Stomach (tissue), 9 donors: ENCODE measurements around the gene PTPRK. TPM values are rescaled to one million over a fixed set of nuclear protein-coding genes. Genes with fewer than 3 reads are reported as not detected.

Experiments used
- DNase-seq, 2 donors: peaks; one replicate each; pipeline versions ENCODE4 v3.0.0 to v3.0.0-alpha.2; 2013 to 2019
- H3K27ac ChIP-seq, 5 donors: fragments of 200-600 bp in 4 of 5; sonication (generic) in 4 of 5; one replicate each; pipeline ENCODE4 v1.5.1; 2013 to 2019; ENCODE audit warnings: mild to moderate bottlenecking in 1 of 5, moderate library complexity in 1 of 5
- H3K27me3 ChIP-seq, 3 donors: fragments of 200-600 bp; sonication (generic); one replicate each; pipeline ENCODE4 v1.5.1; 2017 to 2019; ENCODE audit warnings: mixed run types in 1 of 3
- H3K36me3 ChIP-seq, 4 donors: fragments of 200-600 bp; sonication (generic); 1 replicate in 3 of 4; 2 replicates in 1 of 4; pipeline ENCODE4 v1.5.1; 2016 to 2019
- H3K4me1 ChIP-seq, 4 donors: fragments of 200-600 bp; sonication (generic); one replicate each; pipeline ENCODE4 v1.5.1; 2016 to 2019
- H3K4me3 ChIP-seq, 4 donors: fragments of 200-600 bp; sonication (generic) in 3 of 4; one replicate each; pipeline ENCODE4 v1.5.1; 2016 to 2019; ENCODE audit warnings: mild to moderate bottlenecking in 1 of 4
- H3K9me3 ChIP-seq, 4 donors: fragments of 200-600 bp; sonication (generic); one replicate each; pipeline ENCODE4 v1.5.1; 2016 to 2019
- EP300 ChIP-seq: sonication (generic); formaldehyde crosslinking; IDR thresholded peaks from one replicate; pipeline ENCODE4 v1.6.1; 2017; ENCODE audit warnings: antibody characterized with exemption
- POLR2A ChIP-seq, 4 donors: fragments of 450-650 bp; IDR thresholded peaks; one replicate each; pipeline ENCODE4 v1.6.1; 2016; ENCODE audit warnings: antibody characterized with exemption in 4 of 4, control low read depth in 2 of 4, mild to moderate bottlenecking in 1 of 4, moderate library complexity in 1 of 4
- POLR2AphosphoS5 ChIP-seq, 3 donors: sonication (generic); formaldehyde crosslinking; IDR thresholded peaks; one replicate each; pipeline ENCODE4 v1.6.1; 2016; ENCODE audit warnings: antibody characterized with exemption in 3 of 3
- WGBS, 5 donors: extraction: QIAGEN DNeasy Blood & Tissue Kit in 3 of 5; methylation state at CpG; one replicate each; pipeline versions ENCODE4 v1.1.5 to v1.1.7; 2013 to 2018; 5-methylcytosine and 5-hydroxymethylcytosine counted together
- intact Hi-C: fragments of 100-400 bp; cut with DNase I; formaldehyde crosslinking; loops from one replicate; pipeline ENCODE4 v1.15.1; 2023; ENCODE audit warnings: low total_unique reads
- polyA plus RNA-seq, 3 donors: library from polyadenylated mRNA; stranded (reverse); fragments of 200-250 nt; gene quantifications; one replicate each; pipeline ENCODE4 v1.2.3, GENCODE V29; 2013
- total RNA-seq, 5 donors: library from RNA; depleted of rRNA; stranded (reverse); fragments of >200 nt; gene quantifications; one replicate each; pipeline versions ENCODE4 v1.1.0 to v1.2.3, GENCODE V29; 2014 to 2016
- TF ChIP-seq, protein P1 (sequence below), 7 experiments: fragments of 450-650 bp in 4 of 7; fragments of 200-600 bp in 3 of 7; sonication (generic) in 3 of 7; IDR thresholded peaks; one replicate each; pipeline ENCODE4 v1.5.1; 2016 to 2019; ENCODE audit warnings: antibody characterized with exemption in 7 of 7, control low read depth in 2 of 7, mild to moderate bottlenecking in 1 of 7
- donor health status: healthy with polysubstance abuse.
- donor health status: Bipolar disorder and iron deficiency.
- donor health status: healthy.

PTPRK gene
- total and polyA plus RNA-seq, 8 donors, result 7.0 to 644 (median 114) TPM

DNA sequence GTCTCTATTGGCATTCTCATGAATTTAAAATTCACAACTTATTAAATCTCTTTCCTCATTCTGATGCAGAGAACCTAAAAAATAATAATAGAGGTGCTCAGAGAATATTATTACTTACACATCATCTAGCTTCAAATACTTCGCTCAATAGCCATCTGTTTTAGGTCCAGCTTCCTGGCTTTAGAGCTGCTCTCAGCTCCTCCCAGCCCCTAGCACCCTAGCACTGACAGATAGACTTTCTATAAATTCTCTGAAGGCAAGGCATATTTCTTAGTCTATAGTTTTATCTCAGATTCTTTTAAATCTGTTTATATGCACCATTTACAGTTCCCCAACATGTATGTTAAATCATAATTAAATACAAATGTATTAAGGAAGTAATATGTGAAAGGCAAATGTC, 281.3 kb downstream of the PTPRK start:
- H3K4me3 ChIP-seq, result no peak overlapping the region
- 77 to 90% (median 85%) methylated on average over 1 of the region's 1 CpG for WGBS, 5 donors
- no peaks in the 10 kb centered on the region for H3K27me3 ChIP-seq
- H3K9me3 ChIP-seq, result no peaks in the 10 kb centered on the region
- peak in 1 of 2 donors; percentile 20 for DNase-seq
- H3K36me3 ChIP-seq, result peaks cover 0 to 4% (median 0%) of the 10 kb centered on the region in 4 donors
- TF ChIP-seq POLR2AphosphoS5 (IDR thresholded peaks at IDR 0.05) (no peak), POLR2A (IDR thresholded peaks at IDR 0.05) (no peak), EP300 (no peak)
- TF ChIP-seq, protein P1, sequence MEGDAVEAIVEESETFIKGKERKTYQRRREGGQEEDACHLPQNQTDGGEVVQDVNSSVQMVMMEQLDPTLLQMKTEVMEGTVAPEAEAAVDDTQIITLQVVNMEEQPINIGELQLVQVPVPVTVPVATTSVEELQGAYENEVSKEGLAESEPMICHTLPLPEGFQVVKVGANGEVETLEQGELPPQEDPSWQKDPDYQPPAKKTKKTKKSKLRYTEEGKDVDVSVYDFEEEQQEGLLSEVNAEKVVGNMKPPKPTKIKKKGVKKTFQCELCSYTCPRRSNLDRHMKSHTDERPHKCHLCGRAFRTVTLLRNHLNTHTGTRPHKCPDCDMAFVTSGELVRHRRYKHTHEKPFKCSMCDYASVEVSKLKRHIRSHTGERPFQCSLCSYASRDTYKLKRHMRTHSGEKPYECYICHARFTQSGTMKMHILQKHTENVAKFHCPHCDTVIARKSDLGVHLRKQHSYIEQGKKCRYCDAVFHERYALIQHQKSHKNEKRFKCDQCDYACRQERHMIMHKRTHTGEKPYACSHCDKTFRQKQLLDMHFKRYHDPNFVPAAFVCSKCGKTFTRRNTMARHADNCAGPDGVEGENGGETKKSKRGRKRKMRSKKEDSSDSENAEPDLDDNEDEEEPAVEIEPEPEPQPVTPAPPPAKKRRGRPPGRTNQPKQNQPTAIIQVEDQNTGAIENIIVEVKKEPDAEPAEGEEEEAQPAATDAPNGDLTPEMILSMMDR (IDR thresholded peaks at IDR 0.05), result no peak
- peaks cover 0 to 15% (median 6%) of the 10 kb centered on the region in 4 donors for H3K4me1 ChIP-seq
- no peak overlapping the region for H3K27ac ChIP-seq
- intact Hi-C loops, result no loop called here

DNA sequence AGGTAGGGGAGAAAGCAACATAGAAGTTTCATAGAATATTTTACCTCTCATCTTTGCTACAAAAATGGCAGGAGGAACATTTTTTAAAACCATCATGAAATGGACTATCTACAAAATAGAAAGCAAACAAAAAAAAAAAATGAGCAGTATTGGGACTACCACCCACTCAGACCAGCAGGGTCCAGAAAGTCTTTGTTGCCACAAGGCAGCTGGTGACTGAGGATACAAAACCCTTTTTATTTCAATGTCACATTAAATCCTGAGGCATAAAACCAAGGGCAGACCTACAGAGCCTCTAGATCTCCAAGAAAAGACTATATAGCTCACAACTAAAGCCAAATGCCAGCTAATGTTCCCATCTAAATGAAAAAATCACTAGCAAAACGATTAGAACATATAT, 282.2 kb downstream of the PTPRK start:
- H3K4me1 ChIP-seq, result peaks cover 0 to 15% (median 6%) of the 10 kb centered on the region in 4 donors
- intact Hi-C loops, result no loop called here
- TF ChIP-seq, protein P1 (IDR thresholded peaks at IDR 0.05), result no peak
- no peak for TF ChIP-seq POLR2AphosphoS5 (IDR thresholded peaks at IDR 0.05)
- TF ChIP-seq EP300, result no peak
- no peak for TF ChIP-seq POLR2A (IDR thresholded peaks at IDR 0.05)
- peaks cover 0 to 4% (median 0%) of the 10 kb centered on the region in 4 donors for H3K36me3 ChIP-seq
- no peak overlapping the region for H3K27ac ChIP-seq
- WGBS, 5 donors, result 67 to 93% (median 81%) methylated on average over 1 of the region's 1 CpG
- no peak overlapping the region for H3K4me3 ChIP-seq
- no peak for DNase-seq
- H3K9me3 ChIP-seq, result no peaks in the 10 kb centered on the region
- H3K27me3 ChIP-seq, result no peaks in the 10 kb centered on the region

DNA sequence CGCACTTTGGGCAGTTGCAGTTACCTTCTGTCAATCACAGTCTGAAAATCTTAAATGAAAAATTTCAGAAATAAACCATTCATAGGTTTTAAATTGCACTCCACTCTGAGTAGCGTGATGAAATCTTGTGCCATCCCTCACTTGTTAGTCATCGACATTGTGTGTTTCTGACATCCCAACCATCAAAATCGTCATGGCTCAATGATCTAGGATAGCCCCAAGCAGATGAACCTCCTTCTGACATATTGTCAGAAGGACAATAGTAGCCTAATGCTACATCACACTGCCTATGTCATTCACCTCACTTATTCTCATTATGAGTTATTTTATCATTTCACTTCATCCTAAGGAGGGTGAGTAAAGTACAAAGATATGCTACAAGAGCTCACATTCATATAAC, 284.8 kb downstream of the PTPRK start:
- intact Hi-C loops, result no loop called here
- H3K4me1 ChIP-seq, result peaks cover 0 to 16% (median 6%) of the 10 kb centered on the region in 4 donors
- DNase-seq, result no peak
- H3K27me3 ChIP-seq, result no peaks in the 10 kb centered on the region
- no peaks in the 10 kb centered on the region for H3K9me3 ChIP-seq
- no peak overlapping the region for H3K27ac ChIP-seq
- no peak overlapping the region for H3K4me3 ChIP-seq
- H3K36me3 ChIP-seq, result peaks cover 0 to 4% (median 0%) of the 10 kb centered on the region in 4 donors
- WGBS, 5 donors, result 86 to 96% (median 91%) methylated on average over 4 of the region's 4 CpGs
- TF ChIP-seq POLR2A (IDR thresholded peaks at IDR 0.05), result no peak
- TF ChIP-seq EP300, result no peak
- TF ChIP-seq, protein P1 (IDR thresholded peaks at IDR 0.05), result no peak
- TF ChIP-seq POLR2AphosphoS5 (IDR thresholded peaks at IDR 0.05), result no peak

DNA sequence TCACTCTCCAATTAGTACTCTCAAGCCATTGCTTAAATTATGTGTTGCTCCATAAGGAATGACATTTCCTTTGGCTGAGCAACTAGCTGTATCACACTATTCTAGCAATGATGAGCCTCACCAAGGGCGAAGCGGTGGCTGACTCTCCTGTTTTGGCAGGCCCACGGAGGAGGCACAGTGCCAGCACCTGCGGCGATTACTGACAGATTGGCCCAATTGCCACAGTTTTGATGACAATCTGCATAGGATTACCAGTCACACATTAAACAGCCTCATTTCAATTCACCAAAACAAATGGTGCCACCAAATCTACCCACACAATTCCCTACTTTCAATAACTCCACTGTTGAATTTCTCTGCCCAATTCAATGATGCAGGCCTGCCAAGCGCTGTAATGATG, 286.9 kb downstream of the PTPRK start:
- intact Hi-C loops, result no loop called here
- Histone ChIP-seq H3K4me1 (peaks cover 0 to 14% (median 9%) of the 10 kb centered on the region in 4 donors), H3K9me3 (no peaks in the 10 kb centered on the region), H3K27ac (no peak overlapping the region), H3K27me3 (no peaks in the 10 kb centered on the region), H3K36me3 (no peaks in the 10 kb centered on the region), H3K4me3 (no peak overlapping the region)
- WGBS, 5 donors, result 90 to 100% (median 97%) methylated on average over 6 of the region's 6 CpGs
- TF ChIP-seq EP300 (no peak), POLR2AphosphoS5 (IDR thresholded peaks at IDR 0.05) (no peak), POLR2A (IDR thresholded peaks at IDR 0.05) (no peak)
- TF ChIP-seq, protein P1 (IDR thresholded peaks at IDR 0.05), result no peak
- no peak for DNase-seq
